ENCODE results near the gene SLC9A3. TPM values are rescaled to one million over a fixed set of nuclear protein-coding genes. Genes with fewer than 3 reads are reported as not detected.

SLC9A3 gene
- total RNA-seq, 1 experiment from 2014 or later, result 1.9 TPM

- no peak for DNase-seq (ENCODE audit: low spot score)
- TF ChIP-seq EZH2 (IDR thresholded peaks at IDR 0.05; ENCODE audit: borderline replicate concordance, low read depth, low read length, poor library complexity, severe bottlenecking) (no peak), CTCF (conservative IDR thresholded peaks at IDR 0.05; ENCODE audit: low read depth, low read length) (no peak)
- no peaks in the 10 kb centered on the region for H3K4me1 ChIP-seq (ENCODE audit: insufficient read depth, low read length, poor library complexity, severe bottlenecking)
- no peak overlapping the region for H3K4me3 ChIP-seq (ENCODE audit: low read depth, low read length, poor library complexity, severe bottlenecking)
- no peaks in the 10 kb centered on the region for H3K9me3 ChIP-seq (ENCODE audit: low read depth, low read length, poor library complexity, severe bottlenecking)
- no peaks in the 10 kb centered on the region for H3K27me3 ChIP-seq (replicated peaks; ENCODE audit: insufficient read depth, low read depth, low read length, poor library complexity)
- no TSS peak for BruUV-seq (replicated peaks)
- ChIA-PET CTCF (no interaction called here), POLR2A (ENCODE audit: low non-redundant PET) (no interaction called here)
- peaks cover 16% of the 10 kb centered on the region for H3K36me3 ChIP-seq (ENCODE audit: insufficient read depth, low read length, poor library complexity, severe bottlenecking)
- H3K27ac ChIP-seq (ENCODE audit: low read depth, low read length, poor library complexity, severe bottlenecking), result no peak overlapping the region
- intact Hi-C loops (cut with micrococcal nuclease; ENCODE audit: unreplicated experiment), result no loop called here
These were observed 59.8 kb downstream of the SLC9A3 start for GRCh38 chr5:464446-464842.

- intact Hi-C loops (cut with micrococcal nuclease; ENCODE audit: unreplicated experiment), result no loop called here
- Histone ChIP-seq H3K4me3 (ENCODE audit: low read depth, low read length, poor library complexity, severe bottlenecking) (no peak overlapping the region), H3K4me1 (ENCODE audit: insufficient read depth, low read length, poor library complexity, severe bottlenecking) (no peaks in the 10 kb centered on the region), H3K9me3 (ENCODE audit: low read depth, low read length, poor library complexity, severe bottlenecking) (no peaks in the 10 kb centered on the region), H3K36me3 (ENCODE audit: insufficient read depth, low read length, poor library complexity, severe bottlenecking) (peaks cover 16% of the 10 kb centered on the region), H3K27me3 (replicated peaks; ENCODE audit: insufficient read depth, low read depth, low read length, poor library complexity) (no peaks in the 10 kb centered on the region), H3K27ac (ENCODE audit: low read depth, low read length, poor library complexity, severe bottlenecking) (no peak overlapping the region)
- TF ChIP-seq CTCF (conservative IDR thresholded peaks at IDR 0.05; ENCODE audit: low read depth, low read length), result no peak
- no peak for TF ChIP-seq EZH2 (IDR thresholded peaks at IDR 0.05; ENCODE audit: borderline replicate concordance, low read depth, low read length, poor library complexity, severe bottlenecking)
- BruUV-seq (replicated peaks), result no TSS peak
- POLR2A ChIA-PET (ENCODE audit: low non-redundant PET), result no interaction called here
- no peak for DNase-seq (ENCODE audit: low spot score)
- CTCF ChIA-PET, result no interaction called here
These were observed 60.3 kb downstream of the SLC9A3 start for GRCh38 chr5:463952-464351.

GRCh38 chr5:463301-463700, 60.9 kb downstream of the SLC9A3 start:
- Histone ChIP-seq H3K9me3 (ENCODE audit: low read depth, low read length, poor library complexity, severe bottlenecking) (no peaks in the 10 kb centered on the region), H3K27ac (ENCODE audit: low read depth, low read length, poor library complexity, severe bottlenecking) (no peak overlapping the region), H3K27me3 (replicated peaks; ENCODE audit: insufficient read depth, low read depth, low read length, poor library complexity) (no peaks in the 10 kb centered on the region), H3K4me1 (ENCODE audit: insufficient read depth, low read length, poor library complexity, severe bottlenecking) (no peaks in the 10 kb centered on the region), H3K4me3 (ENCODE audit: low read depth, low read length, poor library complexity, severe bottlenecking) (no peak overlapping the region), H3K36me3 (ENCODE audit: insufficient read depth, low read length, poor library complexity, severe bottlenecking) (peaks cover 16% of the 10 kb centered on the region)
- TF ChIP-seq EZH2 (IDR thresholded peaks at IDR 0.05; ENCODE audit: borderline replicate concordance, low read depth, low read length, poor library complexity, severe bottlenecking) (no peak), CTCF (conservative IDR thresholded peaks at IDR 0.05; ENCODE audit: low read depth, low read length) (no peak)
- CTCF ChIA-PET, result no interaction called here
- POLR2A ChIA-PET (ENCODE audit: low non-redundant PET), result no interaction called here
- no peak for DNase-seq (ENCODE audit: low spot score)
- intact Hi-C loops (cut with micrococcal nuclease; ENCODE audit: unreplicated experiment), result no loop called here
- no TSS peak for BruUV-seq (replicated peaks)

Data from A673 (cell line).